ENCODE data around the gene MARCHF7.
"Not testable (repeated sequence)": the region's sequence is repeated elsewhere in the genome, so short reads cannot be mapped to it uniquely, and the experiment has no call there.

The MARCHF7 gene

DNA sequence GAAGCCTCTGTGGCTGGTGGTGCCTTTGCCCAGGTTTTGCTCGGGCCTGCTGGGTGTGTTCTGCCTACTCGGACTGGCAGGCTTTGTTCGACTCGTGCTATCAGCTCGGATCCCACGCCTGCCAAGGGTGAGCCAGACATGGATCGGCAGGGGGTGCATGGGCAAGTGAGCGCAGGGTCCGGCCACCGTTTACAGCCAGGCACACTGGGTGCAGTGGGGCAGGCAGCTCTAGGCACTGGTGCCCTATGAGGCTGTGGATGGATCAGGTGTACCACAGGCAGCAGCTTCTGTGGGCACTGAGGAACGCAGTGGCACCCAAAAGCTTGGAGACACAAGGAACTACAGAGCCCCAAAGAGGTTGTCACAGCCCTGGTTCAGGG, 25.6 kb downstream of the MARCHF7 start:
- H3K27me3 Mint-ChIP-seq, result no peaks in the 10 kb centered on the region
- H3K4me1 Mint-ChIP-seq, result peaks cover 6% of the 10 kb centered on the region
- no peak overlapping the region for H3K27ac Mint-ChIP-seq
- H3K4me3 Mint-ChIP-seq, result no peak overlapping the region
- ATAC-seq, result no peak
- peaks cover 50% of the 10 kb centered on the region for H3K36me3 Mint-ChIP-seq
- no peaks in the 10 kb centered on the region for H3K9me3 Mint-ChIP-seq

- peaks cover 6% of the 10 kb centered on the region for H3K4me1 Mint-ChIP-seq
- H3K27me3 Mint-ChIP-seq, result no peaks in the 10 kb centered on the region
- no peak overlapping the region for H3K27ac Mint-ChIP-seq
- no peak overlapping the region for H3K4me3 Mint-ChIP-seq
- ATAC-seq, result no peak
- peaks cover 55% of the 10 kb centered on the region for H3K36me3 Mint-ChIP-seq
- H3K9me3 Mint-ChIP-seq, result no peaks in the 10 kb centered on the region
Observed at GRCh38 chr2:159738509-159739390, 26.4 kb downstream of the MARCHF7 start.

DNA sequence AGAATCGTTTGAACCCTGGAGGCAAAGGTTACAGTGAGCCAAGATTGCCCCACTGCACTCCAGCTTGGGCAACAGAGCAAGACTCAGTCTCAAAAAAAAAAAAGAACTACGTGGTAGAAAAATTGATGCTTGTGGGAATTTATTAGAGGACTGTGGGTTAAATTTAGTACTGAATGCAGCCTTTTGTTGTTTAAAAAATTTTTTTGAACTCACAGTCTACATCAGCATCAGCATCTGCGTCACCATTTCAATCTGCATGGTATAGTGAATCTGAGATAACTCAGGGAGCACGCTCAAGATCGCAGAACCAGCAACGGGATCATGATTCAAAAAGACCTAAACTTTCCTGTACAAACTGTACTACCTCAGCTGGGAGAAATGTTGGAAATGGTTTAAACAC, 30.5 kb downstream of the MARCHF7 start:
- no peaks in the 10 kb centered on the region for H3K27me3 Mint-ChIP-seq
- H3K27ac Mint-ChIP-seq, result no peak overlapping the region
- H3K4me3 Mint-ChIP-seq, result no peak overlapping the region
- no peaks in the 10 kb centered on the region for H3K9me3 Mint-ChIP-seq
- no peak for ATAC-seq
- H3K36me3 Mint-ChIP-seq, result peaks cover 57% of the 10 kb centered on the region
- peaks cover 6% of the 10 kb centered on the region for H3K4me1 Mint-ChIP-seq

GRCh38 chr2:159744363-159744762, 32.1 kb downstream of the MARCHF7 start:
- Mint-ChIP-seq H3K36me3 (peaks cover 60% of the 10 kb centered on the region), H3K9me3 (no peaks in the 10 kb centered on the region), H3K27me3 (no peaks in the 10 kb centered on the region), H3K4me3 (no peak overlapping the region), H3K4me1 (peaks cover 6% of the 10 kb centered on the region), H3K27ac (no peak overlapping the region)
- no peak for ATAC-seq

DNA sequence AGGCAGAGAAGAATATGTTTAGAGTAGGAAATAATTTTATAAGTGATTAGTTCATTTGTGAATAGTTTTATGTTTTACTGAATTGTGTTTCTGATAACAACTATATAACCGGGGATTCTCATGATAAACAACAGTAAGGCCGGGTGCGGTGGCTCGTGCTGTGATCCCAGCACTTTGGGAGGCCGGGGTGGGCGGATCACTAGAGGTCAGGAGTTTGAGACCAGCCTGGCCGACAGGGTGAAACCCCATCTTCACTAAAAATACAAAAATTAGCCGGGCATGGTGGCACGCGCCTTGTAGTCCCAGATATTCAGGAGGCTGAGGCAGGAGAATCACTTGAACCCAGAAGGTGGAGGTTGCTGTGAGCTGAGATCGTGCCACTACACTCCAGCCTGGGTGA, 32.9 kb downstream of the MARCHF7 start:
- H3K36me3 Mint-ChIP-seq, result peaks cover 54% of the 10 kb centered on the region
- not testable (repeated sequence) for H3K4me1 Mint-ChIP-seq, H3K9me3 Mint-ChIP-seq, H3K4me3 Mint-ChIP-seq, H3K27me3 Mint-ChIP-seq, ATAC-seq, H3K27ac Mint-ChIP-seq

GRCh38 chr2:159748089-159748488, 35.8 kb downstream of the MARCHF7 start:
- Mint-ChIP-seq H3K4me3 (no peak overlapping the region), H3K36me3 (peaks cover 43% of the 10 kb centered on the region), H3K4me1 (no peaks in the 10 kb centered on the region), H3K27ac (no peak overlapping the region), H3K27me3 (no peaks in the 10 kb centered on the region), H3K9me3 (no peaks in the 10 kb centered on the region)
- ATAC-seq, result no peak

GRCh38 chr2:159750873-159751272, 38.6 kb downstream of the MARCHF7 start:
- Mint-ChIP-seq H3K36me3 (peaks cover 18% of the 10 kb centered on the region), H3K4me3 (no peak overlapping the region), H3K4me1 (no peaks in the 10 kb centered on the region), H3K9me3 (no peaks in the 10 kb centered on the region), H3K27me3 (no peaks in the 10 kb centered on the region), H3K27ac (no peak overlapping the region)
- ATAC-seq, result no peak

GRCh38 chr2:159753797-159754196, 41.5 kb downstream of the MARCHF7 start:
- Mint-ChIP-seq H3K4me3 (no peak overlapping the region), H3K4me1 (no peaks in the 10 kb centered on the region), H3K27me3 (no peaks in the 10 kb centered on the region), H3K9me3 (no peaks in the 10 kb centered on the region), H3K27ac (no peak overlapping the region), H3K36me3 (peaks cover 17% of the 10 kb centered on the region)
- no peak for ATAC-seq

GRCh38 chr2:159755014-159755413, 42.7 kb downstream of the MARCHF7 start:
- no peak overlapping the region for H3K4me3 Mint-ChIP-seq
- no peaks in the 10 kb centered on the region for H3K9me3 Mint-ChIP-seq
- H3K36me3 Mint-ChIP-seq, result peaks cover 15% of the 10 kb centered on the region
- no peaks in the 10 kb centered on the region for H3K4me1 Mint-ChIP-seq
- no peak overlapping the region for H3K27ac Mint-ChIP-seq
- H3K27me3 Mint-ChIP-seq, result no peaks in the 10 kb centered on the region
- no peak for ATAC-seq

DNA sequence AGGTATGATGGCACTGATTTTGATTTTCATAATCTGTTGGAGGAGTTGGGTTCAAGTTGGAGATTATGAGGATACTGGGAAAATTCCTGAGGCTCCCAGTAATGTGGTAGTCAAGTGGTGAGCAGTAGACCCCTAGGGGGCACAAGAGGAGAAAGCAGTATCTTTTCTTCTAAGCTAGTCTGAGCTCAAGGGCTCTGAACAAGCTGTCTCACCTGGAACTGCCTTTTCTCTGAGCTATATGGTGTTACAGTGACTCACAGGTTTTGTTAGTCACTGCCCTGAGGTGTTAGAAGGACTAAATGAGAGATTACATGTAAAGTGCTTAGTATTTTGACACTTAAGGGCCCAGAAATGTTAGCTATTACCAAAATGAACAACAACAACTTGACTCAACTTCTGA, 43.5 kb downstream of the MARCHF7 start:
- Mint-ChIP-seq H3K27ac (no peak overlapping the region), H3K36me3 (peaks cover 20% of the 10 kb centered on the region), H3K27me3 (no peaks in the 10 kb centered on the region), H3K4me3 (no peak overlapping the region), H3K4me1 (no peaks in the 10 kb centered on the region), H3K9me3 (no peaks in the 10 kb centered on the region)
- no peak for ATAC-seq

- no peaks in the 10 kb centered on the region for H3K4me1 Mint-ChIP-seq
- H3K27me3 Mint-ChIP-seq, result no peaks in the 10 kb centered on the region
- H3K36me3 Mint-ChIP-seq, result peaks cover 22% of the 10 kb centered on the region
- no peak overlapping the region for H3K27ac Mint-ChIP-seq
- no peak for ATAC-seq
- H3K9me3 Mint-ChIP-seq, result no peaks in the 10 kb centered on the region
- H3K4me3 Mint-ChIP-seq, result no peak overlapping the region
Observed at GRCh38 chr2:159758239-159758638, 45.9 kb downstream of the MARCHF7 start.

DNA sequence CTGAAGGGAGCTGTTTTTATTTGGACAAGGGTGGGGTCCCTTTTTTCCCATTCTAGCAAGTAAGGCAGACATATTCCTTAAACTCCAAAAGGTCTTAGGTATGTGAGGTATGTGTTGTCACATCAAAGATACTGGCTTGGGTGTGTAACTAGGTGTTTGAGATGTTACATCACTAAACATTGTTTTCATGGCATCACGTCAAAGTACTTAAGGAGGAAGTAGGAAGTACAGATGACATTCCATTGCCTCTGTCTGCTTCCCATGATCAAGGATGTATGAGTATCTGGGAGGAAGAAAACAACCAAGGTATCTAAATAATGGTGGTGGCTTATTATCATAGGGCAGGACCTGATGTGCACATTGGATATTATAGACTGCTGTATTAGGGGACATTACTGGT, 46.4 kb downstream of the MARCHF7 start:
- H3K36me3 Mint-ChIP-seq, result peaks cover 22% of the 10 kb centered on the region
- H3K4me1 Mint-ChIP-seq, result no peaks in the 10 kb centered on the region
- no peaks in the 10 kb centered on the region for H3K27me3 Mint-ChIP-seq
- no peak for ATAC-seq
- H3K27ac Mint-ChIP-seq, result no peak overlapping the region
- H3K4me3 Mint-ChIP-seq, result no peak overlapping the region
- no peaks in the 10 kb centered on the region for H3K9me3 Mint-ChIP-seq

- H3K27ac Mint-ChIP-seq, result no peak overlapping the region
- H3K27me3 Mint-ChIP-seq, result no peaks in the 10 kb centered on the region
- no peaks in the 10 kb centered on the region for H3K4me1 Mint-ChIP-seq
- no peaks in the 10 kb centered on the region for H3K9me3 Mint-ChIP-seq
- H3K4me3 Mint-ChIP-seq, result no peak overlapping the region
- ATAC-seq, result no peak
- H3K36me3 Mint-ChIP-seq, result peaks cover 25% of the 10 kb centered on the region
Observed at GRCh38 chr2:159759577-159759976, 47.3 kb downstream of the MARCHF7 start.

GRCh38 chr2:159760326-159760725, 48.0 kb downstream of the MARCHF7 start:
- H3K4me3 Mint-ChIP-seq, result no peak overlapping the region
- peaks cover 32% of the 10 kb centered on the region for H3K36me3 Mint-ChIP-seq

DNA sequence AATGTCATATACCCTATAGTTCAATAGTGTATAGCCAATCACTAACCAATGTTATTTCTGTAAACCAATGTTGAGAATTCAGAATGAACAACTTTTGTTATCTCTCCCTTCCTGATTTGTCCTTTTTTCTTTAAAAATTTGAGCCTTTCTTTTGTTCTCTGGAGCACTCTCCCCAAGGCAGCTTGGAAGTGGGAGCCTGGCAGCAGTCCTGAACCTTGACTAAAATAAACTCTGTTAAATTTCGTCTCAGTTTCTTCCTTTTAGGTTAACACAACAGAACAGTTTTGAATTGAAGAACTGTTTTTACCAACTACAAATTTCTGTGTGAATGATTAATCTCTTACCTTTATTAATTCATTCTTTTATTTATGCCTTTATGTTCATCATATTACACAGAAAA, 49.8 kb downstream of the MARCHF7 start:
- no peak for ATAC-seq
- Mint-ChIP-seq H3K27me3 (no peaks in the 10 kb centered on the region), H3K4me1 (no peaks in the 10 kb centered on the region), H3K36me3 (peaks cover 47% of the 10 kb centered on the region), H3K9me3 (no peaks in the 10 kb centered on the region), H3K27ac (no peak overlapping the region), H3K4me3 (no peak overlapping the region)

More at GRCh38 chr2:159760326-159760725, 48.0 kb downstream of the MARCHF7 start:
- ATAC-seq, result no peak
- Mint-ChIP-seq H3K4me1 (no peaks in the 10 kb centered on the region), H3K27me3 (no peaks in the 10 kb centered on the region), H3K9me3 (no peaks in the 10 kb centered on the region), H3K27ac (no peak overlapping the region)
